AG09309 (cell line): ENCODE measurements around the gene GPR171.

ENCODE experiments used
- DNase-seq: peaks from one replicate; pipeline ENCODE4 v3.0.0-alpha.2; 2010; ENCODE audit warnings: low read depth
- H3K4me3 ChIP-seq: 2 replicates; pipeline ENCODE4 v1.5.1; 2011; ENCODE audit warnings: mild to moderate bottlenecking, low read depth, low read length, moderate library complexity; ENCODE audit not compliant: control insufficient read depth
- CTCF ChIP-seq: IDR thresholded peaks from 2 replicates; pipeline ENCODE4 v1.5.1; 2011; ENCODE audit warnings: mild to moderate bottlenecking, low read depth, low read length, inconsistent platforms; ENCODE audit not compliant: insufficient read depth, control insufficient read depth; ENCODE audit errors: missing control alignments

Gene GPR171

GRCh38 chr3:151204530-151205402 lies 1.8 kb upstream of the GPR171 start:
- no peak for TF ChIP-seq CTCF

GRCh38 chr3:151201051-151201730 lies 1.8 kb downstream of the GPR171 start:
- DNase-seq: no peak
- H3K4me3 ChIP-seq: no peak overlapping the region
- no peak for TF ChIP-seq CTCF

More at GRCh38 chr3:151204530-151205402, 1.8 kb upstream of the GPR171 start:
- no peak overlapping the region for H3K4me3 ChIP-seq
- DNase-seq: no peak

GRCh38 chr3:151200586-151200985 lies 2.4 kb downstream of the GPR171 start:
- no peak for DNase-seq
- no peak for TF ChIP-seq CTCF
- H3K4me3 ChIP-seq: no peak overlapping the region

- no peak for TF ChIP-seq CTCF
- H3K4me3 ChIP-seq: no peak overlapping the region
- no peak for DNase-seq
Observed at GRCh38 chr3:151199554-151200438, 3.2 kb downstream of the GPR171 start.

GRCh38 chr3:151198849-151199248 lies 4.2 kb downstream of the GPR171 start:
- no peak overlapping the region for H3K4me3 ChIP-seq
- no peak for TF ChIP-seq CTCF
- no peak for DNase-seq
